GM18520 (cell line): ENCODE results near the gene ATG16L1.

ENCODE experiments used
- ATAC-seq: cut with Tn5 transposase; IDR thresholded peaks from one replicate; pipeline ENCODE4 v1.9.1; 2021; ENCODE audit not compliant: unreplicated experiment

ATG16L1 gene

GRCh38 chr2:233226511-233227031 is 24.9 kb upstream of the ATG16L1 start:
- no peak for ATAC-seq

GRCh38 chr2:233227346-233227978 is 24.0 kb upstream of the ATG16L1 start:
- ATAC-seq: no peak

- no peak for ATAC-seq
Measured at GRCh38 chr2:233228376-233228775, 23.1 kb upstream of the ATG16L1 start.

- no peak for ATAC-seq
Measured at GRCh38 chr2:233233618-233234230, 17.7 kb upstream of the ATG16L1 start.

GRCh38 chr2:233234264-233234663 is 17.2 kb upstream of the ATG16L1 start:
- ATAC-seq: no peak

GRCh38 chr2:233234996-233235395 is 16.5 kb upstream of the ATG16L1 start:
- ATAC-seq: no peak

- no peak for ATAC-seq
Measured at GRCh38 chr2:233235977-233236376, 15.5 kb upstream of the ATG16L1 start.

- no peak for ATAC-seq
Measured at GRCh38 chr2:233236820-233237589, 14.5 kb upstream of the ATG16L1 start.

- no peak for ATAC-seq
Measured at GRCh38 chr2:233240897-233241296, 10.6 kb upstream of the ATG16L1 start.

- no peak for ATAC-seq
Measured at GRCh38 chr2:233241803-233242202, 9.7 kb upstream of the ATG16L1 start.

- ATAC-seq: no peak
Measured at GRCh38 chr2:233242231-233242927, 9.1 kb upstream of the ATG16L1 start.

GRCh38 chr2:233243348-233243747 is 8.1 kb upstream of the ATG16L1 start:
- ATAC-seq: no peak

GRCh38 chr2:233244818-233245217 is 6.7 kb upstream of the ATG16L1 start:
- ATAC-seq: no peak

GRCh38 chr2:233245406-233245805 is 6.1 kb upstream of the ATG16L1 start:
- no peak for ATAC-seq

GRCh38 chr2:233247116-233247515 is 4.4 kb upstream of the ATG16L1 start:
- no peak for ATAC-seq

GRCh38 chr2:233247744-233248143 is 3.7 kb upstream of the ATG16L1 start:
- ATAC-seq: no peak

- ATAC-seq: no peak
Measured at GRCh38 chr2:233248999-233249398, 2.5 kb upstream of the ATG16L1 start.

- no peak for ATAC-seq
Measured at GRCh38 chr2:233250568-233250967, 905 bp upstream of the ATG16L1 start.

- no peak for ATAC-seq
Measured at GRCh38 chr2:233250985-233251305, 528 bp upstream of the ATG16L1 start.

- no peak for ATAC-seq
Measured at GRCh38 chr2:233252227-233252626, 754 bp downstream of the ATG16L1 start.

- ATAC-seq: no peak
Measured at GRCh38 chr2:233255151-233255550, 3.7 kb downstream of the ATG16L1 start.

GRCh38 chr2:233256048-233256447 is 4.6 kb downstream of the ATG16L1 start:
- ATAC-seq: no peak
